Measurements from ENCODE around the gene UBFD1. TPM values are rescaled to one million over a fixed set of nuclear protein-coding genes. Genes with fewer than 3 reads are reported as not detected.

The UBFD1 gene
- 84.5 and 106 TPM in 2 replicates for total RNA-seq

GRCh38 chr16:23556881-23557778 lies at the start of gene UBFD1, which contains the start of gene EARS2:
Gene UBFD1, plus strand, starts transcription at chr16:23557727. Its CDS starts 16 bp downstream, at chr16:23557743.
Gene EARS2, minus strand, starts transcription at chr16:23557350. Its CDS starts 7 bp downstream, at chr16:23557343.

GRCh38 chr16:23510164-23510914 lies 47.2 kb upstream of the UBFD1 start, which contains the start of gene GGA2:
Gene GGA2, minus strand, starts transcription at chr16:23510494. Its CDS starts 83 bp downstream, at chr16:23510411.

GRCh38 chr16:23595951-23596720 lies 38.6 kb downstream of the UBFD1 start, which contains the start of gene NDUFAB1:
Gene NDUFAB1, minus strand, starts transcription at chr16:23596316. Its CDS starts 26 bp downstream, at chr16:23596290.

Other genes starting within 250 kb of the UBFD1 start
- gene COG7, start 104.5 kb upstream of the UBFD1 start, total RNA-seq, result 6.8 and 10.2 TPM in 2 replicates
- 12.4 and 21.6 TPM in 2 replicates for gene GGA2, start 47.2 kb upstream of the UBFD1 start, total RNA-seq
- 33.3 and 51.0 TPM in 2 replicates for gene EARS2, start 377 bp upstream of the UBFD1 start, total RNA-seq
- gene NDUFAB1, start 38.6 kb downstream of the UBFD1 start, total RNA-seq, result 173 and 197 TPM in 2 replicates
- gene PALB2, start 83.6 kb downstream of the UBFD1 start, total RNA-seq, result 11.8 and 12.2 TPM in 2 replicates
- gene DCTN5, start 83.7 kb downstream of the UBFD1 start, total RNA-seq, result 47.9 and 48.0 TPM in 2 replicates
- 53.6 and 57.6 TPM in 2 replicates for gene PLK1, start 121.2 kb downstream of the UBFD1 start, total RNA-seq
- gene ERN2, start 155.5 kb downstream of the UBFD1 start, total RNA-seq, result 0.28 and 0.49 TPM in 2 replicates
- gene CHP2, start 197.3 kb downstream of the UBFD1 start, total RNA-seq, result 0.37 and 0.85 TPM in 2 replicates